Panc1 (cell line): ENCODE measurements around the gene PCMT1. TPM values are rescaled to one million over a fixed set of nuclear protein-coding genes. Genes with fewer than 3 reads are reported as not detected.

Experiments
- ATAC-seq: fragments of 200-7000 bp; cut with Tn5 transposase; 2 replicates; pipeline ENCODE4 v1.9.1; 2020; ENCODE audit warnings: mild to moderate bottlenecking, moderate library complexity
- BruUV-seq: library from RNA; stranded (reverse); fragments of 400-500 nt; replicated peaks from 2 replicates; lab custom pipeline; 2021; lab: Mats Ljungman, UMichigan
- CTCF ChIA-PET: fragments of 300-600 bp; sonication (Branson Sonifier 250); formaldehyde crosslinking; loops from one replicate; lab custom pipeline; 2022; ENCODE audit warnings: antibody characterized with exemption; lab: Charles Lee
- POLR2A ChIA-PET: fragments of 300-600 bp; sonication (Branson Sonifier 250); formaldehyde crosslinking; loops from one replicate; lab custom pipeline; 2022; ENCODE audit warnings: antibody characterized with exemption; lab: Charles Lee
- DNase-seq: peaks from one replicate; pipeline ENCODE4 v3.0.0-alpha.2; 2010; ENCODE audit warnings: low read depth, low spot score
- H3K27ac ChIP-seq: 2 replicates; pipeline ENCODE4 v1.5.1; 2011; ENCODE audit warnings: mild to moderate bottlenecking, low read length, inconsistent platforms
- H3K27me3 ChIP-seq: fragments of 200-500 bp; sonication (Bioruptor generic); 2 replicates; pipeline ENCODE4 v1.6.0; 2014; ENCODE audit warnings: low read length, inconsistent platforms; ENCODE audit not compliant: control insufficient read depth, insufficient read depth
- H3K36me3 ChIP-seq: fragments of 200-500 bp; sonication (Bioruptor generic); 2 replicates; pipeline ENCODE4 v1.5.1; 2014; ENCODE audit warnings: inconsistent platforms, mild to moderate bottlenecking, low read length, moderate library complexity; ENCODE audit not compliant: control insufficient read depth, insufficient read depth
- H3K4me1 ChIP-seq: 2 replicates; pipeline ENCODE4 v1.5.1; 2011; ENCODE audit warnings: inconsistent platforms, mild to moderate bottlenecking, low read length, moderate library complexity; ENCODE audit not compliant: control insufficient read depth, insufficient read depth
- H3K4me3 ChIP-seq, 2 experiments: 2 replicates each; pipeline ENCODE4 v1.5.1; 2011 to 2012; ENCODE audit warnings: low read depth in 2 of 2, low read length in 2 of 2, mild to moderate bottlenecking in 2 of 2, inconsistent platforms in 1 of 2, moderate library complexity in 1 of 2
- H3K9me3 ChIP-seq: fragments of 200-500 bp; sonication (Bioruptor generic); 2 replicates; pipeline ENCODE4 v1.5.1; 2014; ENCODE audit warnings: low read depth, mild to moderate bottlenecking, inconsistent platforms, low read length, moderate library complexity; ENCODE audit not compliant: control insufficient read depth, insufficient read depth
- POLR2AphosphoS5 ChIP-seq: IDR thresholded peaks from 2 replicates; pipeline ENCODE4 v1.6.1; 2012; ENCODE audit warnings: mild to moderate bottlenecking, low read depth, low read length, moderate library complexity
- SIN3A ChIP-seq: IDR thresholded peaks from 2 replicates; pipeline ENCODE4 v1.6.1; 2012; ENCODE audit warnings: low read depth, mild to moderate bottlenecking, low read length, moderate library complexity, borderline replicate concordance; ENCODE audit not compliant: insufficient read depth
- TCF7L2 ChIP-seq: IDR thresholded peaks from 2 replicates; pipeline ENCODE4 v1.6.1; 2011; ENCODE audit warnings: mild to moderate bottlenecking, low read depth, low read length, inconsistent platforms
- in situ Hi-C: cut with HindIII; loops from 2 replicates; pipeline ENCODE4 v1.10.0; 2016; ENCODE audit warnings: low sequenced_read_pairs, low pct_unique_long_range_greater_than_20kb
- intact Hi-C: fragments of 100-400 bp; cut with micrococcal nuclease; formaldehyde crosslinking; loops from one replicate; pipeline ENCODE4 v1.10.0; 2022; ENCODE audit not compliant: unreplicated experiment
- total RNA-seq: library from RNA; stranded (reverse); gene quantifications from one replicate; pipeline ENCODE4 v1.2.1, GENCODE V29; 2021; ENCODE audit not compliant: unreplicated experiment
- TF ChIP-seq, protein P1 (sequence below): fragments of 450-650 bp; IDR thresholded peaks from 2 replicates; pipeline ENCODE4 v1.5.1; 2017; ENCODE audit warnings: mild to moderate bottlenecking
- TF ChIP-seq, protein P2 (sequence below), 2 experiments: IDR thresholded peaks; 2 replicates each; pipeline ENCODE4 v1.6.1; 2011 to 2012; ENCODE audit warnings: low read depth in 2 of 2, control low read depth in 1 of 2, low read length in 1 of 2, mild to moderate bottlenecking in 1 of 2, moderate library complexity in 1 of 2; ENCODE audit not compliant: insufficient read depth in 1 of 2

The PCMT1 gene
- total RNA-seq, 1 experiment from 2014 or later = 118 TPM

- ChIA-PET CTCF (interaction anchor here (0.6 to 1.1 kb wide), 4 partner anchors 21 to 179 kb away, joined by 3 to 5 read pairs (median 3); no protein-coding TSS in a partner anchor), POLR2A (no interaction called here)
- no peaks in the 10 kb centered on the region for H3K27me3 ChIP-seq
- H3K4me3 ChIP-seq = no peak overlapping the region
- H3K4me1 ChIP-seq = peaks cover 42% of the 10 kb centered on the region
- ATAC-seq (peak; percentile 95), DNase-seq (peak; percentile 62)
- peaks cover 2% of the 10 kb centered on the region; the same call in 1 of the 2 replicates for H3K36me3 ChIP-seq
- intact Hi-C loops (no loop called here), in situ Hi-C loops (no loop called here)
- peak overlapping the region; percentile 50 for H3K27ac ChIP-seq
- TF ChIP-seq TCF7L2 = no peak
- TF ChIP-seq, protein P1, sequence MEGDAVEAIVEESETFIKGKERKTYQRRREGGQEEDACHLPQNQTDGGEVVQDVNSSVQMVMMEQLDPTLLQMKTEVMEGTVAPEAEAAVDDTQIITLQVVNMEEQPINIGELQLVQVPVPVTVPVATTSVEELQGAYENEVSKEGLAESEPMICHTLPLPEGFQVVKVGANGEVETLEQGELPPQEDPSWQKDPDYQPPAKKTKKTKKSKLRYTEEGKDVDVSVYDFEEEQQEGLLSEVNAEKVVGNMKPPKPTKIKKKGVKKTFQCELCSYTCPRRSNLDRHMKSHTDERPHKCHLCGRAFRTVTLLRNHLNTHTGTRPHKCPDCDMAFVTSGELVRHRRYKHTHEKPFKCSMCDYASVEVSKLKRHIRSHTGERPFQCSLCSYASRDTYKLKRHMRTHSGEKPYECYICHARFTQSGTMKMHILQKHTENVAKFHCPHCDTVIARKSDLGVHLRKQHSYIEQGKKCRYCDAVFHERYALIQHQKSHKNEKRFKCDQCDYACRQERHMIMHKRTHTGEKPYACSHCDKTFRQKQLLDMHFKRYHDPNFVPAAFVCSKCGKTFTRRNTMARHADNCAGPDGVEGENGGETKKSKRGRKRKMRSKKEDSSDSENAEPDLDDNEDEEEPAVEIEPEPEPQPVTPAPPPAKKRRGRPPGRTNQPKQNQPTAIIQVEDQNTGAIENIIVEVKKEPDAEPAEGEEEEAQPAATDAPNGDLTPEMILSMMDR = peak; percentile 89
- TF ChIP-seq POLR2AphosphoS5 = no peak
- TF ChIP-seq SIN3A = no peak
- TF ChIP-seq, protein P2, sequence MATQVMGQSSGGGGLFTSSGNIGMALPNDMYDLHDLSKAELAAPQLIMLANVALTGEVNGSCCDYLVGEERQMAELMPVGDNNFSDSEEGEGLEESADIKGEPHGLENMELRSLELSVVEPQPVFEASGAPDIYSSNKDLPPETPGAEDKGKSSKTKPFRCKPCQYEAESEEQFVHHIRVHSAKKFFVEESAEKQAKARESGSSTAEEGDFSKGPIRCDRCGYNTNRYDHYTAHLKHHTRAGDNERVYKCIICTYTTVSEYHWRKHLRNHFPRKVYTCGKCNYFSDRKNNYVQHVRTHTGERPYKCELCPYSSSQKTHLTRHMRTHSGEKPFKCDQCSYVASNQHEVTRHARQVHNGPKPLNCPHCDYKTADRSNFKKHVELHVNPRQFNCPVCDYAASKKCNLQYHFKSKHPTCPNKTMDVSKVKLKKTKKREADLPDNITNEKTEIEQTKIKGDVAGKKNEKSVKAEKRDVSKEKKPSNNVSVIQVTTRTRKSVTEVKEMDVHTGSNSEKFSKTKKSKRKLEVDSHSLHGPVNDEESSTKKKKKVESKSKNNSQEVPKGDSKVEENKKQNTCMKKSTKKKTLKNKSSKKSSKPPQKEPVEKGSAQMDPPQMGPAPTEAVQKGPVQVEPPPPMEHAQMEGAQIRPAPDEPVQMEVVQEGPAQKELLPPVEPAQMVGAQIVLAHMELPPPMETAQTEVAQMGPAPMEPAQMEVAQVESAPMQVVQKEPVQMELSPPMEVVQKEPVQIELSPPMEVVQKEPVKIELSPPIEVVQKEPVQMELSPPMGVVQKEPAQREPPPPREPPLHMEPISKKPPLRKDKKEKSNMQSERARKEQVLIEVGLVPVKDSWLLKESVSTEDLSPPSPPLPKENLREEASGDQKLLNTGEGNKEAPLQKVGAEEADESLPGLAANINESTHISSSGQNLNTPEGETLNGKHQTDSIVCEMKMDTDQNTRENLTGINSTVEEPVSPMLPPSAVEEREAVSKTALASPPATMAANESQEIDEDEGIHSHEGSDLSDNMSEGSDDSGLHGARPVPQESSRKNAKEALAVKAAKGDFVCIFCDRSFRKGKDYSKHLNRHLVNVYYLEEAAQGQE (IDR thresholded peaks at IDR 0.05; ENCODE audit: insufficient read depth in 1 of 2, low read depth in 2 of 2, low read length in 1 of 2) = no peak
- BruUV-seq = no TSS peak
- no peaks in the 10 kb centered on the region for H3K9me3 ChIP-seq
These were observed 91.0 kb downstream of the PCMT1 start for GRCh38 chr6:149840345-149841075.

DNA sequence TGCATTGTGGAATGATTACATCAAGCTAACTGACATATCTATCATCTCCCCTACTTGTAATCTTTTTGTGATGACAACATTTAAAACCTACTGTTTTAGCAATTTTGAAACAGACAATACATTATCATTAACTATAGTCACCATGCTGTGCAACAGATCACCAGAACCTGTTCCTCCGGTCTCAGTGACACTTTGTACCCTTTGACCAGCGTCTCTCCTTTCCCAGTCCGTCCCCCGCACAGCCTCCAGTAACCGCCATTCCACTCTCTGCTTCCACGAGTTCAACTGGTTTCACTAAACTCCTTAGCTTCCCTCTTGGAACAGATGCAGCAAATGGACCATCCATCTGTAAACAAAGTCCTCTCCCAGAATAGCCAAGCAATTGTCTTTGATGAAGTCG, 92.8 kb downstream of the PCMT1 start:
- no peaks in the 10 kb centered on the region for H3K9me3 ChIP-seq
- no peaks in the 10 kb centered on the region for H3K27me3 ChIP-seq
- BruUV-seq = TSS peak; percentile 26
- no peak for ATAC-seq
- no peak for TF ChIP-seq SIN3A
- TF ChIP-seq, protein P1 = no peak
- TF ChIP-seq TCF7L2 = no peak
- no peak for TF ChIP-seq POLR2AphosphoS5
- TF ChIP-seq, protein P2 (IDR thresholded peaks at IDR 0.05; ENCODE audit: insufficient read depth in 1 of 2, low read depth in 2 of 2, low read length in 1 of 2) = no peak
- POLR2A ChIA-PET = no interaction called here
- intact Hi-C loops = no loop called here
- in situ Hi-C loops = no loop called here
- no peak overlapping the region for H3K27ac ChIP-seq
- no peak overlapping the region for H3K4me3 ChIP-seq
- H3K36me3 ChIP-seq = no peaks in the 10 kb centered on the region
- H3K4me1 ChIP-seq = peaks cover 60% of the 10 kb centered on the region
- CTCF ChIA-PET = no interaction called here
- no peak for DNase-seq
